CD4-positive, alpha-beta T cell (primary cell): ENCODE measurements around the gene CFAP299. TPM values are rescaled to one million over a fixed set of nuclear protein-coding genes. Genes with fewer than 3 reads are reported as not detected.

ENCODE experiments used
- ATAC-seq: fragments of 200-7000 bp; cut with Tn5 transposase; one replicate; pipeline ENCODE4 v1.10.0; 2022; ENCODE audit warnings: mild to moderate bottlenecking; ENCODE audit not compliant: poor library complexity
- CTCF ChIA-PET: fragments of 350-600 bp; sonication (Branson Sonifier 250); formaldehyde crosslinking; loops from one replicate; lab custom pipeline; 2021; ENCODE audit warnings: antibody characterized with exemption, inconsistent platforms; lab: Charles Lee
- POLR2A ChIA-PET: fragments of 350-600 bp; sonication (Branson Sonifier 250); formaldehyde crosslinking; loops from one replicate; lab custom pipeline; 2021; ENCODE audit warnings: antibody characterized with exemption, inconsistent platforms; lab: Charles Lee
- DNase-seq, 14 experiments: peaks; one replicate each; pipeline ENCODE4 v3.0.0-alpha.2; 2013 to 2020; ENCODE audit warnings: mixed read lengths in 2 of 14
- H3K27ac ChIP-seq, 2 donors: one replicate each; pipeline versions ENCODE4 v1.5.1 to v1.7.0; 2013; ENCODE audit warnings: low read length in 2 of 2, low read depth in 1 of 2, mild to moderate bottlenecking in 1 of 2
- H3K27me3 ChIP-seq, 2 experiments: 1 replicate in 1 of 2; 2 replicates in 1 of 2; pipeline versions ENCODE4 v1.6.1 to v1.7.0; 2013; ENCODE audit warnings: low read length in 2 of 2, control low read depth in 1 of 2, mild to moderate bottlenecking in 1 of 2, moderate library complexity in 1 of 2; ENCODE audit not compliant: insufficient read depth in 2 of 2, control insufficient read depth in 1 of 2
- H3K36me3 ChIP-seq: one replicate; pipeline ENCODE4 v1.6.1; 2013; ENCODE audit warnings: low read length, control low read depth; ENCODE audit not compliant: insufficient read depth
- H3K4me1 ChIP-seq: one replicate; pipeline ENCODE4 v1.6.1; 2013; ENCODE audit warnings: low read length, control low read depth; ENCODE audit not compliant: insufficient read depth
- H3K4me3 ChIP-seq: one replicate; pipeline ENCODE4 v1.5.1; 2013; ENCODE audit warnings: mild to moderate bottlenecking, low read length, moderate library complexity
- H3K9me3 ChIP-seq, 2 experiments: 1 replicate in 1 of 2; 2 replicates in 1 of 2; pipeline versions ENCODE4 v1.6.1 to v1.7.0; 2013; ENCODE audit warnings: low read length in 2 of 2, mild to moderate bottlenecking in 2 of 2, control low read depth in 1 of 2, moderate library complexity in 1 of 2; ENCODE audit not compliant: control insufficient read depth in 1 of 2, insufficient read depth in 1 of 2
- H3K27ac Mint-ChIP-seq: one replicate; pipeline ENCODE4 v1.8.0; 2020; ENCODE audit warnings: mixed read lengths
- H3K27me3 Mint-ChIP-seq: one replicate; pipeline ENCODE4 v1.8.0; 2021; ENCODE audit warnings: mixed read lengths
- H3K36me3 Mint-ChIP-seq: one replicate; pipeline ENCODE4 v1.8.0; 2021; ENCODE audit warnings: low read depth, mixed read lengths
- H3K4me1 Mint-ChIP-seq: one replicate; pipeline ENCODE4 v1.8.0; 2021; ENCODE audit warnings: low read depth, mixed read lengths
- H3K4me3 Mint-ChIP-seq: one replicate; pipeline ENCODE4 v1.8.0; 2020; ENCODE audit warnings: mild to moderate bottlenecking, mixed read lengths
- H3K9me3 Mint-ChIP-seq: one replicate; pipeline ENCODE4 v1.8.0; 2020; ENCODE audit warnings: mixed read lengths
- intact Hi-C, 2 experiments: fragments of 100-400 bp; cut with DNase I in 1 of 2; cut with micrococcal nuclease in 1 of 2; formaldehyde crosslinking; loops; one replicate each; pipeline versions ENCODE4 v1.15.1 to v1.9.0; 2023 to 2025; cut with DNase I, micrococcal nuclease
- total RNA-seq, 174 experiments: library from RNA in 2 of 174; stranded (reverse) in 2 of 174; gene quantifications; one replicate each; pipeline ENCODE4 v1.2.3 and lab custom pipeline; 2021 to 2026
- TF ChIP-seq, protein P1 (sequence below): fragments of 200-600 bp; IDR thresholded peaks from one replicate; pipeline ENCODE4 v1.8.0; 2022; ENCODE audit warnings: antibody characterized with exemption, mild to moderate bottlenecking

The CFAP299 gene
- total RNA-seq, 2 experiments from 2014 or later = not detected

DNA sequence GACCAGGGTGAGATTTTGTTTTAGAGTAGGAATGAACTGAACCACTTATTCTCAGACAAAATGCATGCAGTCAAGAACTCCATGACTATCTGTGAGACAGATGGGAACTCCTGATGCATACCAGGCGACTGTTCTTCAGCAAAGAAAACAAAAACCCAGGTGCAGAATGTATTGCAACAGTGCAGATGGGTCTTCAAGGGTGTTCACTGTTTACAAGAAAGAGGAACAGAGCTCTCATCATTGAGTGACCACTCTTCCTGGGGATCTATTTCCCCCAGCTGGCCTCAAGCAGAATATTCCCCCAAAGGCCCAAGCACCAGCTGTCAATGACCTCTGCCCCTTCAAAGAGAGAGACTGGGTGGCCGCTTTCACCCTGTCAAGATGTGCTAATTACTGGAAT is 655.3 kb downstream of the CFAP299 start:
- no peaks in the 10 kb centered on the region for H3K9me3 ChIP-seq
- ATAC-seq (no peak), DNase-seq (no peak)
- H3K27me3 ChIP-seq = peaks cover 3% of the 10 kb centered on the region in 2 experiments
- no peak overlapping the region for H3K4me3 ChIP-seq
- H3K27ac ChIP-seq = no peak overlapping the region
- intact Hi-C loops = loop anchor here (1.0 to 5.0 kb wide), 5 partner anchors 46 to 629 kb away; no protein-coding TSS in a partner anchor
- ChIA-PET POLR2A (interaction anchor here (0.6 kb wide), 1 partner anchor 13 kb away, joined by 3 read pairs; no protein-coding TSS in a partner anchor), CTCF (interaction anchor here (0.6 to 2.2 kb wide), 5 partner anchors 12 to 628 kb away, joined by 3 to 12 read pairs (median 7); no protein-coding TSS in a partner anchor)
- H3K36me3 Mint-ChIP-seq = no peaks in the 10 kb centered on the region
- H3K9me3 Mint-ChIP-seq = no peaks in the 10 kb centered on the region
- H3K4me1 Mint-ChIP-seq = peaks cover 4% of the 10 kb centered on the region
- H3K27me3 Mint-ChIP-seq = peaks cover 19% of the 10 kb centered on the region
- no peak overlapping the region for H3K27ac Mint-ChIP-seq
- H3K4me3 Mint-ChIP-seq = no peak overlapping the region
- no peaks in the 10 kb centered on the region for H3K4me1 ChIP-seq
- no peaks in the 10 kb centered on the region for H3K36me3 ChIP-seq
- TF ChIP-seq, protein P1, sequence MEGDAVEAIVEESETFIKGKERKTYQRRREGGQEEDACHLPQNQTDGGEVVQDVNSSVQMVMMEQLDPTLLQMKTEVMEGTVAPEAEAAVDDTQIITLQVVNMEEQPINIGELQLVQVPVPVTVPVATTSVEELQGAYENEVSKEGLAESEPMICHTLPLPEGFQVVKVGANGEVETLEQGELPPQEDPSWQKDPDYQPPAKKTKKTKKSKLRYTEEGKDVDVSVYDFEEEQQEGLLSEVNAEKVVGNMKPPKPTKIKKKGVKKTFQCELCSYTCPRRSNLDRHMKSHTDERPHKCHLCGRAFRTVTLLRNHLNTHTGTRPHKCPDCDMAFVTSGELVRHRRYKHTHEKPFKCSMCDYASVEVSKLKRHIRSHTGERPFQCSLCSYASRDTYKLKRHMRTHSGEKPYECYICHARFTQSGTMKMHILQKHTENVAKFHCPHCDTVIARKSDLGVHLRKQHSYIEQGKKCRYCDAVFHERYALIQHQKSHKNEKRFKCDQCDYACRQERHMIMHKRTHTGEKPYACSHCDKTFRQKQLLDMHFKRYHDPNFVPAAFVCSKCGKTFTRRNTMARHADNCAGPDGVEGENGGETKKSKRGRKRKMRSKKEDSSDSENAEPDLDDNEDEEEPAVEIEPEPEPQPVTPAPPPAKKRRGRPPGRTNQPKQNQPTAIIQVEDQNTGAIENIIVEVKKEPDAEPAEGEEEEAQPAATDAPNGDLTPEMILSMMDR = no peak

DNA sequence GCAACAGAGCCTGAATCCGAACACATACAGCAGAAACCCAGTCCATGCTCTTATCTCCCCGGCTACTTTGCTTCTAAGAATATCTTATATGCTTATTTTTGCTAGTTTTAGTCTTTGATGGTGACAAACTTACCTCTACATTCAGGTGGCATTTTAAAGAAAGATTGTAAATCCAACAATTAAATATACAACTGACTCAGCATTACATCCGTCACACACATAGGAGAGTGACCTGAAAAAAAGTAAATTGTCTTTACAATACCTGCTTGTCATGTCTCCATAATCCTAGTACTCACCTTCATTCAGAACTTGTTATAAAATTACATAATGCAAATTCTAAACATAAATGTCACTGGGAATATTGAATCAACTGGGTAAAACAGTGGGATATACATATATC is 664.4 kb downstream of the CFAP299 start:
- Histone ChIP-seq H3K36me3 (no peaks in the 10 kb centered on the region), H3K4me3 (no peak overlapping the region), H3K27me3 (no peaks in the 10 kb centered on the region), H3K27ac (no peak overlapping the region), H3K9me3 (no peaks in the 10 kb centered on the region), H3K4me1 (no peaks in the 10 kb centered on the region)
- Mint-ChIP-seq H3K27ac (no peak overlapping the region), H3K9me3 (no peaks in the 10 kb centered on the region), H3K4me3 (no peak overlapping the region), H3K27me3 (peaks cover 9% of the 10 kb centered on the region), H3K36me3 (no peaks in the 10 kb centered on the region), H3K4me1 (no peaks in the 10 kb centered on the region)
- DNase-seq = no peak
- POLR2A ChIA-PET = interaction anchor here (1.2 kb wide), 1 partner anchor 29 kb away, joined by 3 read pairs; no protein-coding TSS in a partner anchor
- ATAC-seq = no peak
- intact Hi-C loops = no loop called here
- TF ChIP-seq, protein P1 = no peak
- CTCF ChIA-PET = no interaction called here

DNA sequence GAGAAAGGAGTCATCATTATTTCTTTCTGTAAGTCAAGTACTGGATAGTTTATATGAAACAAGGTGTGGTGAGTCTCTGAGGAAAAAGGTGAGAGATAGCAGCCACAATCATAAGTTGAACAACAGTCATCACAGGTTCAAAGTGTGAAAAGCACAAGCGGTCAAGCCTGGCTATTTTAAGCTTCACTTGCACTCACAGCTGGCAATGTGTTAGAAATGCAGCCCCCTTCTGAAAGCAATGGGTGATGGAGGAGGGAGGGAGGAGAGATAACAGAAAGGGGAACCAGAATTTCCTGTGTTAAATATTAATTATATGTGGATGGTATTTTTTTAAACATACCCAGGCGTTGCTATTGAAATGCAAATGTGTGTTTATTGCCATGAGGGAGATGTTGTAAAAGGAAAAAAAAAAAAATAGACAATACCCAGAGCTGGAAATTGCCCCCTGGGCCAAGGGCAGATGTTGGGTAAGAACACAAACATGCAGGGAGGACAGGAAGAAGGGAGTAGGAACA is 668.1 kb downstream of the CFAP299 start:
- no peak overlapping the region for H3K27ac Mint-ChIP-seq
- CTCF ChIA-PET = no interaction called here
- no peaks in the 10 kb centered on the region for H3K9me3 Mint-ChIP-seq
- ATAC-seq = no peak
- H3K4me1 Mint-ChIP-seq = no peaks in the 10 kb centered on the region
- TF ChIP-seq, protein P1 = no peak
- DNase-seq = peak in 1 of 14 experiments; percentile 39
- no peak overlapping the region for H3K4me3 ChIP-seq
- no peak overlapping the region for H3K27ac ChIP-seq
- no peaks in the 10 kb centered on the region for H3K9me3 ChIP-seq
- H3K4me3 Mint-ChIP-seq = no peak overlapping the region
- no peaks in the 10 kb centered on the region for H3K27me3 ChIP-seq
- H3K36me3 Mint-ChIP-seq = no peaks in the 10 kb centered on the region
- POLR2A ChIA-PET = no interaction called here
- H3K27me3 Mint-ChIP-seq = peaks cover 14% of the 10 kb centered on the region
- intact Hi-C loops = no loop called here
- no peaks in the 10 kb centered on the region for H3K4me1 ChIP-seq
- no peaks in the 10 kb centered on the region for H3K36me3 ChIP-seq
